GM12873 (cell line): ENCODE results near the gene AWAT2.

Source experiments
- CTCF ChIP-seq: IDR thresholded peaks from 2 replicates; pipeline ENCODE4 v1.5.1; 2012; ENCODE audit warnings: low read depth, mild to moderate bottlenecking, moderate library complexity, low read length, control low read depth; ENCODE audit not compliant: insufficient read depth; ENCODE audit errors: missing control alignments

AWAT2 gene

GRCh38 chrX:70084592-70085240 is 35.0 kb upstream of the AWAT2 start:
- TF ChIP-seq CTCF: no peak

- TF ChIP-seq CTCF: no peak
These were observed 33.0 kb upstream of the AWAT2 start for GRCh38 chrX:70082723-70083122.

- TF ChIP-seq CTCF: no peak
These were observed 30.1 kb upstream of the AWAT2 start for GRCh38 chrX:70079870-70080269.

GRCh38 chrX:70079297-70079696 is 29.6 kb upstream of the AWAT2 start:
- no peak for TF ChIP-seq CTCF

GRCh38 chrX:70066646-70067045 is 16.9 kb upstream of the AWAT2 start:
- no peak for TF ChIP-seq CTCF

GRCh38 chrX:70062961-70063550 is 13.3 kb upstream of the AWAT2 start:
- TF ChIP-seq CTCF: no peak

- no peak for TF ChIP-seq CTCF
These were observed 12.3 kb upstream of the AWAT2 start, which contains the start of gene OTUD6A for GRCh38 chrX:70062076-70062475. OTUD6A (plus strand) TSS chrX:70062457; CDS start chrX:70062525, 68 bp downstream.
